Hematopoietic multipotent progenitor cell (in vitro differentiated cells): ENCODE measurements around the gene NUP85. TPM values are rescaled to one million over a fixed set of nuclear protein-coding genes. Genes with fewer than 3 reads are reported as not detected.
A peak's percentile ranks its signal among the peaks of the same experiment; 100 is the strongest.
"Not testable (repeated sequence)": the region's sequence is repeated elsewhere in the genome, so short reads cannot be mapped to it uniquely, and the experiment has no call there.

ENCODE experiments used
- DNase-seq, 3 donors: peaks; one replicate each; pipeline ENCODE4 v3.0.0-alpha.2; 2011 to 2015; ENCODE audit warnings: low read depth in 2 of 3, low spot score in 2 of 3
- total RNA-seq: library from RNA; depleted of rRNA; stranded (reverse); fragments of >200 nt; gene quantifications from one replicate; pipeline ENCODE4 v1.2.3, GENCODE V29; 2012

NUP85 gene
- total RNA-seq, 1 donor, result 35.8 TPM

DNA sequence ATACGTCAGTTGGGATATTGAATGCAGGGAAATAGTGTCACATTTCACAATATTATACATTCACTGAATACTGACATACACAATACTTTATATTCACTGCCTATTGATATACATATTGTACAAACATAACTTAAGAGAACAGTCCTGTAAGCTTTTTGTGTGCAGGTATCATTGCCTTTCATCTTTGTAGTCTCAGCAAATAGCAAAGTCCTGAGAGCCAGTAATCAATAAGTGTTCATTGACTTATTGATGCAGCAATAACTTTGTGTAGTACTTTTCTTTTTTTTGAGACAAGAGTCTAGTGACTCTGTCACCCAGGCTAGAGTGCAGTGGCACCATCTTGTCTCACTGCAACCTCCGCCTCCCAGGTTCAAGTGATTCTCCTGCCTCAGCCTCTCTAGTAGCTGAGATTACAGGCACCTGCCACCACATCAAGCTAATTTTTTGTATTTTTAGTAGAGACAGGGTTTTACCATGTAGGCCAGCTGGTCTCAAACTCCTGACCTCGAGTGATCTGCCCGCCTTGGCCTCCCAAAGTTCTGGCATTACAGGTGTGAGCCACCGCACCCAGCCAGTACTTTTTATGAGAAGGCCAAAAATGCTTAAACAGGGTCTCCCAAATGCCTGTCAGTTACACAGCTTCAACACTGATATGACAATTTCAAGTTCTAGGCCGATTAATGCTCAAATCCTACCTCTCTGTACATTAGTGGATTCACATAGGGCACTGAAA is 5.4 kb upstream of the NUP85 start:
- no peak for DNase-seq

DNA sequence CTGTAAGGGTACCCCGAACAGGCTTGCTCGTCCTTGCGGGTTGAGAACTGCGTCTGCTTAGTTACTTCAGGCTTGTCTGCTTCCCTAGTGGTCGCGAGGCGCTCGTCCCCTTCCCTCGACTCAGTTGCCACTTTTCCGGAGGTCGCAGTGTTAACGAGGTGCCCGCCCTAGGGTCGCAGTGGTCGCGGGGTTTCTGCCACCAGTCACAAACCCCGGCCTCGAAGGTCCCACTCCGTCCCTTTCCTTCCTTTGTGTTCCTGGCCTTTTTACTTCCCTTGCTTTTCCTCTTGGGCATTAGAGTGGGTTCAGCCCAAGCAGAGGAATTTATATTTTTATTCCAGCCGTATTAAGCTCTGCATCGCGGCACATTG is 299 bp downstream of the NUP85 start:
- no peak for DNase-seq

DNA sequence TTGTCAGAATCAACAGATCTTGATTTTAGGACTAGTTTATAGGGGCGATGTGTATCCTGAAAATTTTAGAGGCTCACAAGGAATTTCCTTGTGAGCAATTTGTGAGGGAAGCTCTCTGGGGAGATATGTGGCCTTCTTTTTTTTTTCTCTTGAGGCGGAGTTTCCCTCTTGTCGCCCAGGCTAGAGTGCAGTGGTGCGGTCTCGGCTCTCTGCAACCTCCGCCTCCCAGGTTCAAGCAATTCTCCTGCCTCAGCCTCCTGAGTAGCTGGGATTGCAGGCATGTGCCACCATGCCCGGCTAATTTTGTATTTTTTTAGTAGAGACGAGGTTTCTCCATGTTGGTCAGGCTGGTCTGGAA is 1.6 kb downstream of the NUP85 start:
- not testable (repeated sequence) for DNase-seq

DNA sequence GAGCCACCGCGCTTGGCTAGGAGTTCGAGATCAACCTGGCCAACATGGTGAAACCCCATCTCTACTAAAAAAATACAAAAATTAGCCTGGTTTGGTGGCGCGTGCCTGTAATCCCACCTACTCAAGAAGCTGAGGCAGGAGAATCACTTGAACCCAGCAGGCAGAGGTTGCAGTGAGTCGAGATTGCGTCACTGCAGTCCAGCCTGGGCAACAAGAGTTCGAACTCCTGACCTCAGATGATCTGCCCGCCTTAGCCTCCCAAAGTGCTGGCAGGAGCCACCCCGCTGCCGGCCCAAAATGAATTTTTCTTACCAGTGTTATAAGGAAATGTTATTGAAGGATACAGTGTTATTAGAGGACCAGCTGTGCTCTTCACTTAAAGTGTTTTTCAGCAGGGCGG is 2.3 kb downstream of the NUP85 start:
- no peak for DNase-seq

DNA sequence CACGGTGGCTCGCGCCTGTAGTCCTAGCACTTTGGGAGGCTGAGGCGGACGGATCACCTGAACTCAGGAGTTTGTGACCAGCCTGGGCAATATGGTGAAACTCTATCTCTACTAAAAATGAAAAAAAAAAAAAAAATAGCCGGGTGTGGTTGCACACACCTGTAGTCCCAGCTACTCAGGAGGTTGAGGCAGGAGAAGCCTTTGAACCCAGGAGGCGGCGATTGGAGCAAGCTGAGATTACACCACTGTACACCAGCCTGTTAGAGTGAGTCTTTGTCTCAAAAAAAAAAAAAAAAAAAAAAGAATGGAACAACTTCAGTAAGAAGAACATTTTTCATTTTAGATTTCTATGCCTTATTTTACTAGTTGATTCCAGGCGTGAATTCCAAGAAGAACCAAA is 2.7 kb downstream of the NUP85 start:
- DNase-seq, result no peak

DNA sequence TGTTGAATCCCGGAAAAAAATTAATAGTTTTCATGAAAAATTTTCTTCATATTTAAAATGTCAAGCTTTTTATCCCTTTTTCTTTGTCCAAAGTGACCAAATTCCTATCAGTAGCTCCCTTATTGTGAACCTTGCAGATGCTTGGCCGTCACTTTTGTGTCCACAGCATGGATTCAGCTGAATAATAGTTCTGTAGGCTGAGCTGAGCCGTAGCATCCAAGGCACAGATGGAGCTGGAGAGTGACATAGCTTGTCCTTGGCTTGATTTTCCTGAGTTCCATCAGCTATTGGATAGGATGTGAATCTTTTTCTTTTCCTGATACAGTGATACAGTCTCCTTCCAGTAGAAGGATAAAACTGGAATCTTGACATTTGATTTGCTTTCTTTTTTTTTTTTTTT is 3.6 kb downstream of the NUP85 start:
- no peak for DNase-seq

DNA sequence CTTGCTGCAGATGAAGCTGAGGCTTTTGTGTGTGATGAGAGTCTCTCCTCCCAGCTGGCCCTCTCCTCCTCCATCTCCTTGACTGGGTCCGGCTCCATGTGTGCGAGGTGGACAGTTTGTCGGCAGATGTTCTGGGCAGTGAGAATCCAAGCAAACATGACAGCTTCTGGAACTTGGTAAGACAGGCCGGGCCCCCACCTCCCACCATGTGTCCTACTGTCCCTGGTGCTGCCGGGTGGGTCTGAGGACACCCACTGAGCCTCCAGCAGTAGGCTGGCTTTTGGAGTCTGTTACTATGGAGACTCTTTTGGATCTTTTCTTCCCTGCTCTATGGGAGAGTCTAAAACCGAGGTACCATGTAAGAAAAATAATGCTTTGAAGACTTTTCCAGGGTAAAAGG is 12.7 kb downstream of the NUP85 start:
- DNase-seq, result no peak

DNA sequence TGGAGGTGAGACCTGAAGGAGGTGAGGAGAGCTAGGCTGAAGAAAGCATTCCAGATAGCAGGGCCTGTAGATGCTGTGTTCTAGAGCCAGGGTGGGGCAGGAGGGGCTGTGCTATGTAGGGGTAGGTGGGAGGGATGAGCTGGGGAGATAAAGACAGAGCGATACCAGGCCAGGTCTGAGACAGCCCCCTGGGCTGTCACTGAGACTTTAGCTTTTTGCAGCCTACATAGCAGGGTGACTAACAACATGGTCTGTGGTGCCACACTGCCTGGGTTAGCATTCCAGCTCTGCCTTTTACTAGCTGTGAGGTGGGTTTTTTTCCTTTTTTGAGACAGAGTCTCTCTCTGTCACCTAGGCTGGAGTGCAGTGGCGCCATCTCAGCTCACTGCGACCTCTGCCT is 14.3 kb downstream of the NUP85 start:
- DNase-seq, result no peak

DNA sequence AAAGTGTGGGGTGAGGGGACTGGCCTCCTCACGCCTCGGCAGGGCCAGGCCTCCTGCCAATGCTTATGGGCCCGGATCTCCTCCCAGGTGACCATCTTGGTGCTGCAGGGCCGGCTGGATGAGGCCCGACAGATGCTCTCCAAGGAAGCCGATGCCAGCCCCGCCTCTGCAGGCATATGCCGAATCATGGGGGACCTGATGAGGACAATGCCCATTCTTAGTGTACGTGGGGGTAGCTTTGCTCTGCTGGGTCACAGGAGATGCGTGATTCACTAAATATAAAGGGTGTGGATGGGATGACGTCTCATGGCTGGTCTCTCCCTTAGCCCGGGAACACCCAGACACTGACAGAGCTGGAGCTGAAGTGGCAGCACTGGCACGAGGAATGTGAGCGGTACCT is 19.5 kb downstream of the NUP85 start:
- DNase-seq, result no peak

DNA sequence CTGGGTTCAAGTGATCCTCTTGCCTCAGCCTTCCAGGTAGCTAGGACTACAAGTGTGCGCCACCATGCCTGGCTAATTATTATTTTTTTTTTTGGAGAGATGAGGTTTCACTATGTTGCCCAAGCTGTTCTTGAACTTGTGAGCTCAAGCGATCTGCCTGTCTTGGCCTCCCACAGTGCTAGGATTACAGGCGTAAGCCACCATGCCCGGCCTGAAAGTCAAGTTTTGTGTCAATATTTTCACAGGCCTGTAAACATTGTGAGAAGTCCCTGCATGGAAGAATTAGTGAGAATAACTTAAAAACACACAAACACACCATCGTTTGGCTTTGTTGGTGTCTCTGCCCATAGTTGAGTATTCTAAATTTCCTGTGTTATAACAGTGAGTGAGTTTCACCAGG is 22.2 kb downstream of the NUP85 start:
- no peak for DNase-seq

DNA sequence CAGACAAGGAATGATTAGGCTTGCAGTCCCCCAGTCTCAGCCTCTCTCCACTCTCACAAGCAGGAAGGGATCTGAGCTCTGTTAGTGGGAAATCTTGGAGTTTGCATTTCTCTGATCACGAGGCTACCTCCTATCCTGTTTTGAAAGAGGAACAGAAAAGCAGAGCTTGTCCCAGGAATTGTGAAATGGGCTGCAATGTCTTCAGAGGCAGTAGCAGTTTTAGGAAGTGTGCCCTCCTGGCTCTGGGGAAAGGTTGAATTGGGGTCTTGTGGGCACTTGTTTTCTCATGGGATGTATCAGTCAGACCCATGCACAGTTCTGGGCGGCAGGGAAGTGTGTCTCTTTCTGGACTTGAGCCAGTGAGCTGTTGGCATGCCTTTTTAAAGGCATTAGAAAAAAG is 22.8 kb downstream of the NUP85 start:
- DNase-seq, result no peak

DNA sequence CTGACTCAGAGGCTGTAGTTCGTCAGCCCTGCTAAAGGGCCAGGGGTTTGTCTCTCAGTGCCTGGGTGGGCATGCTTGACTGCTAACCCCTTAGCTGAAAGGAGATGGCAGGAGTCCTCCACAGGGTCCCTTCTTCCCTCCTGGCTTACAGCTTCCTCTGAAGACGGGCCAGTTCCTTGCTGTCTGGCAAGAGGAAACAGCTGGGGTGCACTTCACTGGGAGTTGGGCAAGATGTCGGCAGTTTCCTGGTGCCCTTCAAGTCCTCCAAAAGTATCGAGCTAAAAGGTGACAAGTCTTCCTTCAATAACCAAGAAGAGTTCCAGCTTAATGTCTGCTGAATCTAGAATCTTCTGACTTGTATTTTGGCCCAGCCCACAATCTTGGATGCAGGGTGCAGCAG is 23.4 kb downstream of the NUP85 start:
- DNase-seq, result no peak

DNA sequence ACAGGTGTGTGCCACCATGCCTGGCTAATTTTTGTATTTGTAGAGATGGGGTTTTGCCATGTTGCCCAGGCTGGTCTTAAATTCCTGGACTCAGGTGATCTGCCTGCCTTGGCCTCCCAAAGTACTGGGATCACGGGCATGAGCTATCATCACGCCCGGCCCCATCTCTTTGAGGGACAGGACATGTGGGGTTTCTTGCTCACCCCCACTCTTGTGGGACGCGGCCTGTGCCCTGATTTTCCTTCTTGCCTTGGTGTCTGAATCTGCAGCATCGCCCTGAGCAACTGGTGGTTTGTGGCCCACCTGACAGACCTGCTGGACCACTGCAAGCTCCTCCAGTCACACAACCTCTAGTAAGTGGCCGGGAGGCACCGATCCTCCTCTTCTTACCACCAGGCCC is 25.6 kb downstream of the NUP85 start:
- DNase-seq, result no peak

DNA sequence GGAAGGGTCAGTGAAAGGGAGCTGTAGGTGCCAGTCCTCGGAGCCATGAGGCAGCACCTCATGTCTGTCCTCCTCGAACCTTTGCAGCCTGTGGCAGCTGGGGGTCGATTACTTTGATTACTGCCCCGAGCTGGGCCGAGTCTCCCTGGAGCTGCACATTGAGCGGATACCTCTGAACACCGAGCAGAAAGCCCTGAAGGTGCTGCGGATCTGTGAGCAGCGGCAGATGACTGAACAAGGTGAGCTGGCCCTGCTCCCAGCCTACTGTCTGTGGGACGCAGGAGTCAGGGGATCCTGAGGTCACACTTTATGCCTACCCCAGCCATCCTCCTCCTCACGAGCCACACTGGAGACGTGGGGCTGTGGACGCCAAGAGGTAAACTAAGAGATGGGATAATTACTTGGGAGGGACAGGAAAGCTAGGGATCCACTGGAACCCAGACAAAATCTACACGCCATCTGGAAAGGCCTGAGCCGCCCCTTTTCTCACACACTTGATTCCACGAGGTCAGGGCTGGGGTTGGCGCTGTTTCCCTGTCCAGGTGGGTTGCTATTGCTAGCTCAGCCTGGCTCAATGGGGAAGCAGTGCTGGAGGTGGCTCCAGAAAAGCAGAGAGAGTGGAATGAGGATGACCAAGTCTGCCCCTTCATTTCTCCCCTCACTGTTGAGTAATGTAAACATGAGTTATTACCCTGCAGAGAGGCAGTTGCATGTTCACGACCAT is 26.4 kb downstream of the NUP85 start:
- no peak for DNase-seq

DNA sequence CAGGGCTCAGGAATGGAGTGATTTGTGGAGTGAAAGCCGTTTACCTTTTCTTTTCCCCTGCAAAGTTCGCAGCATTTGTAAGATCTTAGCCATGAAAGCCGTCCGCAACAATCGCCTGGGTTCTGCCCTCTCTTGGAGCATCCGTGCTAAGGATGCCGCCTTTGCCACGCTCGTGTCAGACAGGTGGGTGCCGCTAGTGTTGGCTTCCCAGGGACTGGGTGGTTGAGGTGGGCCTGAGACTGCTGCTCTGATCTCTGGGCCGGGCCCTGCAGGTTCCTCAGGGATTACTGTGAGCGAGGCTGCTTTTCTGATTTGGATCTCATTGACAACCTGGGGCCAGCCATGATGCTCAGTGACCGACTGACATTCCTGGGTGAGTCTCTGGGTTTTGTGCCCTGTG is 27.3 kb downstream of the NUP85 start:
- DNase-seq, result no peak

DNA sequence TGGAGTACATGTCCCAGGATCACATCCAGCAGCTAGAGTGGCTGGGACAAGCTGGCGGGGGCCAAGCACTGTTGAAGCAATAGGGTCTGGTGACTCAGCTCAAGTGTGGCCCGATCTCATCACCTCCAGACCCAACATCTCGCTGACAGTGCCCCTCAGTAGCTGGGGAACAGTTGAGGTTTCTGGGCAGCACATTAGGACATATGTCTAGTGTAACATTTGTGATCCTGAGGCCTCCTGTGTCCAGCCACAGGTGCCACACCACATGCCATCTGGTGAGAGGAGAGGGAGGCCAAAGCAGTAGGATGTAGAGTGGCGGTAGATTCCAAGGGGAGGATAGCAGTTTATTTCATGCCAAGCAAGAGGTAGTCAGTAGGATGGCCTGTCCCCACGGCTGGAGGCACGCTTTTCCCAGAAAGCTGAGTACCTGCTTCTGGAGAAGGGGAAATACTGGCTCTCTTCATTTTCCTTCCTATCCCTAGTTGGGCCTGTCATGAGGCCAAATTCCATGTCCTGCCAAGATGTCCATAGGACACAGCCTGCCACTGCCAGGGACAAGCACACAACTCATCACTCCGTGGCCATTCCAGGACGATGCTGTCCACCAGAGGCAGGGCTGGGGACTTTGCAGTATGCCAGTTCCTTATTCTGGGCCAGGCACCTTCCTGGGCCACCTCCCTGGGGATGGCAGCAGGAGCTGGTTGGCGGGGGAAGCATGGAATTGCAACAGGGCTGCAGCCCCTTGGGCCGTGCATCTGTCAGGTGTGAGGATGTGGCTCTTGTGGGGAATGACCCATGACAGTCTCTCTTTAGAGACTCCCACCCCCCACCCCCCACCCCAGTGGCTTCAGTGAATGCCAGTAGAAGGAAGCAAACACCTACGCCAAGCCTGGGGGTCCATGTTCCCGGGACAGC is 31.9 kb downstream of the NUP85 start:
- DNase-seq, result no peak

DNA sequence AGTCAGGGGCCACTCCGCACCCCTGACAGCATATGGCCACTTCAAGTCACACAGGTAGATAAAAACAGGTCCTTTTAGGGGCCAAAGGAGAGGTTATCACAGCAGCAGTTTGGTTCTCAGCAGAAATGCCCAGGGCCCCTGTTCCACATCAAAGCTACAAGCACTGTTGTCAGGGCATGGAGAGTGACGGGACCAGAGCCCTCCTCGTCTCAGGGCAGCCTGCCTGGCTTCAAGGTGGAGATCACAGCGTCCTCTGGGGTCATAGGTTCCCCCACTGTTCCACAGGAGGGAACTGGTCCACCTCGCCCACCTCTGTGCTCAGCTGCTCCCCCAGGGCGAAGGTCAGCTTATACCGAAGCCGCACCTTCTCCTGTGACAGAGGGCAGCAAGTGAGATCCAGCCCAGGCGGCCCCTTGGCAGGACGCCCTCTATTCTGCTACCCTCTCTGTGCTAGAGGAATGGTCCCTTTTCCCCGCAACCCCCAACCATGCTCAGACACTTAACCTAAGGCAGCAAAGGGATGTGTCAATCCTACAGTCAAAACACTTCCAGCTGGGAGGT is 32.6 kb downstream of the NUP85 start:
- no peak for DNase-seq

DNA sequence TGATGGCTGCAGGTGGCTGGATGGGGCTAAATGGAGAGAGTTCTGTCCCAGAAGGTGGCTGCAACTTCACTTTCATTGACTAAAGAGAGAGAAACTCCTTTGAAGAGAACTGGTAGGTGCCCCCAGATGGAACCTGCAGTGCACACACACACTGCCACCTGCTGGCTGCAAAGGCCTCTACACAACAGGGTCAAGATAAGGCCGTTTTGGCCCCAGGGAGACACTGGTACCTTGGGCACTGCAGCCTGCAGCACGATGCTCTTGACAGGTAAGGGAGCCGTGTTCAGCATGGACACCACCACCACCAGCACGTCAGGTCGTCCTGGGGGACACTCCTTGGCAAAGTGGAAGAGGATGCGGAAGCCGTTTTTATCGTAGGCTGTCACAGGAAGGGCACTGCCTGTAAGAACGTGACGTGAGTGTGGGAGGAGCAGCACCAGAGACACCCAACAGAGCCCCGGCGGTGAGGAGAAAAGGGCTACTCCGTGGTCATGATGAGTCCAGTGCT is 33.3 kb downstream of the NUP85 start:
- peak; percentile 46 to 71 (median 67) for DNase-seq

DNA sequence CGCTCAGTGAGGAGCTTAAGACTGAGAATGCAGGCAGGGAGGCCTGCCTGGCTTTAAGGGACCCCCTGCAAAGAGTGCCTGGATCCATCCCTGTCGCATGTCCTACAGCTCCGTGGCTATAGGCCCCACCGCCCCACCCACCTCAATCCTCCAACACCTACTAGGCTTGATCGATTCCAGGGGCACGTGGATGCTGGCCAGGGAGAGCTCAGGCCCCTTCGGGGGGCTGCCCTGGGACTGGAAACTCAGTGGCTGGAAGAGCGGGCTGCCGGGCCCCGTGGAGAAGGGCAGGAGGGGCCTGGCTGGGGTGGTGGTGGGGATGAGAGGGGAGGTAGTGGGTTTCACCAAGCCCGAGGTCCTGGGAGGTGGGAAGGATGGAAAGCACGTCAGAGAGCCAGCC is 33.7 kb downstream of the NUP85 start:
- DNase-seq, result no peak

DNA sequence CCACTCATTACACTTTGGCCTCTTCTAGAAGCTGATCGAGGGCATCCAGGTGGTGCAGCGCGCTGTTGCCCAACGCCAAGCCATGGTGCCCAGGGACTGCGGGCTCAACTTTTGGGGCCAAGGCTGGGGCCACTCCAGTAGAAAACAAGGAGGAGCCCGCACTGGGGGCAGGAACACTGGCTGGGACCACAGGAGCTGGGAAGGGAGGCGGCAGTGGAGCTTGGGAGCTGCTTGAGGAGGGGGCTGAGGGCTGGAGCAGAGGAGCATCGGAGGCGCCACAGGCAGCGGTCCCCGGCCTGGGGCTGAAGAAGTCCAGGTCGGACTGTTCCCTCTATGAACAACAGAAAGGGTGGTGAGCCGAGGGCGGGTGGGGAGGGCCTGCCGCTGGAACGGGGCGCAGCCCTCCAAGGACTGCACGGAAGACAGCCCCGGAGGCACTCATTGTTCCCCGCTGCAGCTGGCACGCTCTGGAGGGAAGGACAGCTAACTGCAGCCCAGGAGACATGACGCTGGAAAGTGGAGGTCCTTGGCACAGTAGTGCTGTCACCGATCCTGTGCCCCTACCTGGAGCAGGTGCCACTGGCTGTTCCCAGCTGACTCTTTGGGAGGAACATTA is 34.4 kb downstream of the NUP85 start:
- DNase-seq, result no peak
